Activated CD8-positive, alpha-beta T cell treated with anti-CD3 and anti-CD28 coated beads, Interleukin-2, amount 10 ng/mL, durations not matched to agents 7 days and 5 days (primary cell): Measurements from ENCODE around the gene WDFY1. TPM values are rescaled to one million over a fixed set of nuclear protein-coding genes. Genes with fewer than 3 reads are reported as not detected.

Experiments
- ATAC-seq: fragments of 150-1000 bp; cut with Tn5 transposase; one replicate; pipeline ENCODE4 v1.10.0; 2021; ENCODE audit warnings: moderate library complexity
- CTCF ChIA-PET: fragments of 350-600 bp; sonication (Branson Sonifier 250); formaldehyde crosslinking; loops from one replicate; lab custom pipeline; 2021; ENCODE audit warnings: antibody characterized with exemption; lab: Charles Lee
- POLR2A ChIA-PET: fragments of 350-600 bp; sonication (Branson Sonifier 250); formaldehyde crosslinking; loops from one replicate; lab custom pipeline; 2021; ENCODE audit warnings: antibody characterized with exemption; lab: Charles Lee
- DNase-seq: peaks from one replicate; pipeline ENCODE4 v3.0.0-alpha.2; 2020
- H3K27ac Mint-ChIP-seq: one replicate; pipeline ENCODE4 v1.8.0; 2021; ENCODE audit warnings: mild to moderate bottlenecking, mixed read lengths
- H3K27me3 Mint-ChIP-seq: one replicate; pipeline ENCODE4 v1.8.0; 2021; ENCODE audit warnings: low read depth, mixed read lengths
- H3K36me3 Mint-ChIP-seq: one replicate; pipeline ENCODE4 v1.8.0; 2021; ENCODE audit warnings: low read depth, mixed read lengths
- H3K4me1 Mint-ChIP-seq: one replicate; pipeline ENCODE4 v1.8.0; 2021; ENCODE audit warnings: low read depth, mixed read lengths
- H3K4me3 Mint-ChIP-seq: one replicate; pipeline ENCODE4 v1.8.0; 2021; ENCODE audit warnings: mild to moderate bottlenecking, mixed read lengths
- H3K9me3 Mint-ChIP-seq: one replicate; pipeline ENCODE4 v1.8.0; 2022; ENCODE audit warnings: mixed read lengths; ENCODE audit not compliant: insufficient read depth
- total RNA-seq, 2 experiments: library from RNA; stranded (reverse); gene quantifications; one replicate each; pipeline ENCODE4 v1.2.3, GENCODE V29; 2021

Gene WDFY1
- total RNA-seq, 2 experiments from 2014 or later = 41.5 to 47.1 TPM

- Mint-ChIP-seq H3K27ac (peak overlapping the region; percentile 23), H3K4me3 (peak overlapping the region; percentile 16), H3K27me3 (no peaks in the 10 kb centered on the region), H3K4me1 (peaks cover 52% of the 10 kb centered on the region), H3K9me3 (no peaks in the 10 kb centered on the region), H3K36me3 (peaks cover 21% of the 10 kb centered on the region)
- DNase-seq (no peak), ATAC-seq (no peak)
- POLR2A ChIA-PET = interaction anchor here (0.9 to 1.4 kb wide), 3 partner anchors 11 to 629 kb away, joined by 3 to 5 read pairs (median 4); partner anchors contain the start of genes CUL3 and WDFY1
- CTCF ChIA-PET = interaction anchor here (2.3 kb wide), 1 partner anchor 14 kb away, joined by 6 read pairs; no protein-coding TSS in a partner anchor
These were observed 11.2 kb upstream of the WDFY1 start for GRCh38 chr2:223956300-223956699.

GRCh38 chr2:223954401-223954800 is 9.3 kb upstream of the WDFY1 start:
- Mint-ChIP-seq H3K4me3 (no peak overlapping the region), H3K36me3 (peaks cover 3% of the 10 kb centered on the region), H3K27me3 (no peaks in the 10 kb centered on the region), H3K4me1 (peaks cover 49% of the 10 kb centered on the region), H3K9me3 (no peaks in the 10 kb centered on the region), H3K27ac (peak overlapping the region; percentile 31)
- ATAC-seq = no peak
- POLR2A ChIA-PET = interaction anchor here (0.6 to 1.9 kb wide), 2 partner anchors 10 to 1028 kb away, joined by 3 to 5 read pairs; partner anchors contain the start of gene WDFY1
- CTCF ChIA-PET = interaction anchor here (0.7 to 2.3 kb wide), 4 partner anchors 9 to 250 kb away, joined by 3 to 10 read pairs (median 4); partner anchors contain the start of gene WDFY1
- DNase-seq = no peak

- H3K4me3 Mint-ChIP-seq = no peak overlapping the region
- ChIA-PET POLR2A (interaction anchor here (1.0 kb wide), 1 partner anchor 8 kb away, joined by 3 read pairs; no protein-coding TSS in a partner anchor), CTCF (no interaction called here)
- H3K27me3 Mint-ChIP-seq = no peaks in the 10 kb centered on the region
- peaks cover 49% of the 10 kb centered on the region for H3K4me1 Mint-ChIP-seq
- ATAC-seq (no peak), DNase-seq (no peak)
- no peaks in the 10 kb centered on the region for H3K36me3 Mint-ChIP-seq
- H3K27ac Mint-ChIP-seq = no peak overlapping the region
- no peaks in the 10 kb centered on the region for H3K9me3 Mint-ChIP-seq
These were observed 7.3 kb upstream of the WDFY1 start for GRCh38 chr2:223952280-223952968.

GRCh38 chr2:223950448-223951347 is 5.6 kb upstream of the WDFY1 start:
- CTCF ChIA-PET = interaction anchor here (1.0 kb wide), 1 partner anchor 19 kb away, joined by 4 read pairs; no protein-coding TSS in a partner anchor
- H3K4me1 Mint-ChIP-seq = peaks cover 51% of the 10 kb centered on the region
- POLR2A ChIA-PET = interaction anchor here (0.6 to 1.4 kb wide), 2 partner anchors 9 to 10 kb away, joined by 3 to 5 read pairs; no protein-coding TSS in a partner anchor
- no peaks in the 10 kb centered on the region for H3K36me3 Mint-ChIP-seq
- H3K4me3 Mint-ChIP-seq = no peak overlapping the region
- H3K27me3 Mint-ChIP-seq = no peaks in the 10 kb centered on the region
- no peaks in the 10 kb centered on the region for H3K9me3 Mint-ChIP-seq
- ATAC-seq (no peak), DNase-seq (no peak)
- peak overlapping the region; percentile 32 for H3K27ac Mint-ChIP-seq

- ATAC-seq = no peak
- POLR2A ChIA-PET = no interaction called here
- H3K4me3 Mint-ChIP-seq = no peak overlapping the region
These were observed 4.2 kb upstream of the WDFY1 start for GRCh38 chr2:223949241-223949840.

GRCh38 chr2:223947711-223948205 is 2.6 kb upstream of the WDFY1 start:
- no peak overlapping the region for H3K4me3 Mint-ChIP-seq
- CTCF ChIA-PET = no interaction called here

More at GRCh38 chr2:223949241-223949840, 4.2 kb upstream of the WDFY1 start:
- no peaks in the 10 kb centered on the region for H3K36me3 Mint-ChIP-seq
- CTCF ChIA-PET = interaction anchor here (1.0 to 1.4 kb wide), 3 partner anchors 9 to 188 kb away, joined by 3 to 4 read pairs (median 4); no protein-coding TSS in a partner anchor
- no peak for DNase-seq
- no peaks in the 10 kb centered on the region for H3K9me3 Mint-ChIP-seq
- H3K27me3 Mint-ChIP-seq = no peaks in the 10 kb centered on the region
- peaks cover 51% of the 10 kb centered on the region for H3K4me1 Mint-ChIP-seq
- peak overlapping the region; percentile 77 for H3K27ac Mint-ChIP-seq

GRCh38 chr2:223945755-223946154 is 620 bp upstream of the WDFY1 start:
- ChIA-PET CTCF (interaction anchor here (0.8 to 3.2 kb wide), 5 partner anchors 9 to 80 kb away, joined by 3 to 12 read pairs (median 5); no protein-coding TSS in a partner anchor), POLR2A (interaction anchor here (0.7 to 2.1 kb wide), 5 partner anchors 9 to 79 kb away, joined by 3 to 9 read pairs (median 5); partner anchors contain the start of gene MRPL44)
- peak overlapping the region; percentile 89 for H3K4me3 Mint-ChIP-seq
- H3K27ac Mint-ChIP-seq = no peak overlapping the region
- DNase-seq (no peak), ATAC-seq (peak; percentile 11)
- H3K4me1 Mint-ChIP-seq = peaks cover 67% of the 10 kb centered on the region
- no peaks in the 10 kb centered on the region for H3K9me3 Mint-ChIP-seq
- no peaks in the 10 kb centered on the region for H3K27me3 Mint-ChIP-seq
- H3K36me3 Mint-ChIP-seq = peaks cover 18% of the 10 kb centered on the region

More at GRCh38 chr2:223947711-223948205, 2.6 kb upstream of the WDFY1 start:
- Mint-ChIP-seq H3K9me3 (no peaks in the 10 kb centered on the region), H3K27me3 (no peaks in the 10 kb centered on the region), H3K4me1 (peaks cover 62% of the 10 kb centered on the region), H3K27ac (peak overlapping the region; percentile 16), H3K36me3 (peaks cover 10% of the 10 kb centered on the region)
- POLR2A ChIA-PET = no interaction called here
- no peak for DNase-seq
- ATAC-seq = no peak

- Mint-ChIP-seq H3K27me3 (no peaks in the 10 kb centered on the region), H3K27ac (peak overlapping the region; percentile 90), H3K4me3 (peak overlapping the region; percentile 89), H3K9me3 (peaks cover 6% of the 10 kb centered on the region), H3K4me1 (peaks cover 60% of the 10 kb centered on the region), H3K36me3 (peaks cover 28% of the 10 kb centered on the region)
- ChIA-PET POLR2A (interaction anchor here (1.0 to 2.1 kb wide), 6 partner anchors 8 to 1288 kb away, joined by 3 to 5 read pairs (median 4); partner anchors contain the start of genes FARSB and MRPL44), CTCF (interaction anchor here (1.3 to 3.2 kb wide), 4 partner anchors 9 to 183 kb away, joined by 3 to 12 read pairs (median 8); no protein-coding TSS in a partner anchor)
- ATAC-seq (peak; percentile 35), DNase-seq (peak; percentile 42)
These were observed 901 bp downstream of the WDFY1 start for GRCh38 chr2:223944166-223944702.

GRCh38 chr2:223943561-223944008 is 1.6 kb downstream of the WDFY1 start:
- H3K9me3 Mint-ChIP-seq = peaks cover 6% of the 10 kb centered on the region
- CTCF ChIA-PET = interaction anchor here (1.4 kb wide), 1 partner anchor 183 kb away, joined by 3 read pairs; no protein-coding TSS in a partner anchor
- H3K27ac Mint-ChIP-seq = no peak overlapping the region
- POLR2A ChIA-PET = interaction anchor here (1.0 to 2.1 kb wide), 2 partner anchors 11 to 18 kb away, joined by 3 to 5 read pairs; no protein-coding TSS in a partner anchor
- H3K36me3 Mint-ChIP-seq = peaks cover 33% of the 10 kb centered on the region
- peak overlapping the region; percentile 89 for H3K4me3 Mint-ChIP-seq
- no peak for ATAC-seq
- DNase-seq = no peak
- peaks cover 59% of the 10 kb centered on the region for H3K4me1 Mint-ChIP-seq
- no peaks in the 10 kb centered on the region for H3K27me3 Mint-ChIP-seq

- peaks cover 34% of the 10 kb centered on the region for H3K36me3 Mint-ChIP-seq
- peaks cover 61% of the 10 kb centered on the region for H3K4me1 Mint-ChIP-seq
- CTCF ChIA-PET = interaction anchor here (1.4 kb wide), 1 partner anchor 182 kb away, joined by 3 read pairs; no protein-coding TSS in a partner anchor
- peak overlapping the region; percentile 79 for H3K27ac Mint-ChIP-seq
- H3K27me3 Mint-ChIP-seq = no peaks in the 10 kb centered on the region
- H3K4me3 Mint-ChIP-seq = peak overlapping the region; percentile 89
- DNase-seq (no peak), ATAC-seq (no peak)
- POLR2A ChIA-PET = interaction anchor here (1.0 kb wide), 1 partner anchor 18 kb away, joined by 3 read pairs; no protein-coding TSS in a partner anchor
- peaks cover 6% of the 10 kb centered on the region for H3K9me3 Mint-ChIP-seq
These were observed 2.0 kb downstream of the WDFY1 start for GRCh38 chr2:223943135-223943534.
